Heart right ventricle (tissue), 16 donors: ENCODE data around the gene LOXL1. TPM values are rescaled to one million over a fixed set of nuclear protein-coding genes. Genes with fewer than 3 reads are reported as not detected.

Experiments
- ATAC-seq, 8 donors: fragments of 200-7000 bp; cut with Tn5 transposase; one replicate each; pipeline ENCODE4 v1.9.1; 2020; ENCODE audit warnings: mild to moderate bottlenecking in 8 of 8, moderate library complexity in 8 of 8, moderate number of reproducible peaks in 1 of 8
- DNase-seq, 2 donors: peaks; one replicate each; pipeline ENCODE4 v3.0.0-alpha.2; 2020
- H3K27ac ChIP-seq, 10 donors: fragments of 200-600 bp; sonication (generic) in 2 of 10; one replicate each; pipeline versions ENCODE4 v1.5.0 to v1.8.0; 2020 to 2022; ENCODE audit warnings: mild to moderate bottlenecking in 3 of 10
- H3K27me3 ChIP-seq, 7 donors: fragments of 200-600 bp; one replicate each; pipeline ENCODE4 v1.8.0; 2021 to 2022; ENCODE audit warnings: mild to moderate bottlenecking in 2 of 7
- H3K36me3 ChIP-seq, 9 donors: fragments of 200-600 bp; sonication (generic) in 1 of 9; one replicate each; pipeline versions ENCODE4 v1.5.0 to v1.8.0; 2020 to 2022; ENCODE audit warnings: mild to moderate bottlenecking in 2 of 9
- H3K4me1 ChIP-seq, 9 donors: fragments of 200-600 bp; sonication (generic) in 1 of 9; one replicate each; pipeline versions ENCODE4 v1.5.0 to v1.8.0; 2020 to 2022; ENCODE audit warnings: mild to moderate bottlenecking in 4 of 9
- H3K4me3 ChIP-seq, 10 donors: fragments of 200-600 bp; sonication (generic) in 2 of 10; one replicate each; pipeline versions ENCODE4 v1.5.0 to v1.8.0; 2020 to 2022; ENCODE audit warnings: mild to moderate bottlenecking in 7 of 10, moderate library complexity in 2 of 10
- H3K9me3 ChIP-seq, 11 donors: fragments of 200-600 bp in 10 of 11; sonication (generic) in 2 of 11; one replicate each; pipeline versions ENCODE4 v1.5.0 to v1.8.0; 2013 to 2022; ENCODE audit warnings: mild to moderate bottlenecking in 2 of 11, control low read depth in 1 of 11, moderate library complexity in 1 of 11
- CTCF ChIP-seq, 9 donors: fragments of 200-600 bp; sonication (generic) in 2 of 9; IDR thresholded peaks; one replicate each; pipeline versions ENCODE4 v1.5.0 to v1.8.0; 2021 to 2022; ENCODE audit warnings: antibody characterized with exemption in 9 of 9, mild to moderate bottlenecking in 5 of 9, moderate library complexity in 1 of 9
- WGBS, 2 donors: extraction: QIAGEN DNeasy Blood & Tissue Kit; methylation state at CpG; one replicate each; pipeline ENCODE4 v1.1.7; 2013; ENCODE audit warnings: inconsistent platforms in 1 of 2; 5-methylcytosine and 5-hydroxymethylcytosine counted together
- intact Hi-C, 10 donors: fragments of 100-400 bp; cut with DNase I; formaldehyde crosslinking; loops; one replicate each; pipeline versions ENCODE4 v1.11.1 to v1.14.2; 2022
- polyA plus RNA-seq, 2 donors: library from polyadenylated mRNA; stranded (reverse); fragments of 200-250 nt; gene quantifications; one replicate each; pipeline ENCODE4 v1.2.3, GENCODE V29; 2013
- total RNA-seq, 10 donors: library from RNA; stranded (reverse); fragmentation: NEBNext Ultra II Directional in 3 of 10; extraction: Animal tissue kit (Norgen Biotek cat#: 25700) in 3 of 10; gene quantifications; one replicate each; pipeline versions ENCODE4 v1.2.1 to v1.2.4, GENCODE V29; 2021 to 2023
- donor health status: Arrhythmogenic right ventricular cardiomyopathy.
- donor health status: ischemic (EF 13 %, LVEDD 7.1; RV severe dilation, severe dysfunction).
- donor health status: healthy with polysubstance abuse.
- donor health status: DM: no; HTN: yes; CAD: no.
- donor health status: DM: no; HTN: no; CAD: no.
- donor health status: ischemic (EF 25% LVEDD 6.9; RV normal size, moderate dysfunction).
- donor health status: ischemic (EF 25% LVEDD 5.7; RV mildly dilated, moderate dysfunction).
- donor health status: healthy.
- donor health status: DM: yes; HTN: yes; CAD: no.
- donor health status: Ischemic cardiomyopathy.
- donor health status: ischemic (EF 35%, LVEDD 5.7; RV mildly dilated, moderate dysfunction).
- donor health status: nonischemic (EF 11% LVEDD 7.7; RV severe dilation, severe dysfunction).
- donor health status: DM: yes; HTN: yes; CAD: no.
- donor health status: PGD.
- donor health status: ischemic (EF 29% LVEDD 5.4; RV normal size, mild dysfunction).
- donor health status: nonischemic (EF 23%, LVEDD 6.1; RV moderate dilation, normal function).

Gene LOXL1
- total and polyA plus RNA-seq, 12 donors: 11.2 to 66.6 (median 27.8) TPM

- no peak for TF ChIP-seq CTCF (IDR thresholded peaks at IDR 0.05)
These were observed 38.8 kb upstream of the LOXL1 start for GRCh38 chr15:73887481-73887880.

GRCh38 chr15:73888224-73889041, 37.8 kb upstream of the LOXL1 start:
- no peak for TF ChIP-seq CTCF (IDR thresholded peaks at IDR 0.05)
- WGBS, 2 donors: 74 to 75% methylated on average over 10 of the region's 10 CpGs
- intact Hi-C loops: no loop called here

More at GRCh38 chr15:73887481-73887880, 38.8 kb upstream of the LOXL1 start:
- no peak overlapping the region for H3K4me3 ChIP-seq
- 88 to 90% methylated on average over 7 of the region's 7 CpGs for WGBS, 2 donors
- H3K27ac ChIP-seq: no peak overlapping the region
- no peaks in the 10 kb centered on the region for H3K36me3 ChIP-seq
- H3K9me3 ChIP-seq: peaks cover 0 to 8% (median 0%) of the 10 kb centered on the region in 11 donors
- intact Hi-C loops: no loop called here
- no peak for ATAC-seq
- DNase-seq: no peak
- peaks cover 0 to 5% (median 0%) of the 10 kb centered on the region in 9 donors for H3K4me1 ChIP-seq
- H3K27me3 ChIP-seq: no peaks in the 10 kb centered on the region

GRCh38 chr15:73889053-73889761, 37.1 kb upstream of the LOXL1 start:
- ATAC-seq (no peak), DNase-seq (no peak)
- intact Hi-C loops: no loop called here
- whole genome bisulfite sequencing, 2 donors: 61 to 72% methylated on average over 6 of the region's 6 CpGs
- no peak overlapping the region for H3K27ac ChIP-seq
- H3K27me3 ChIP-seq: peaks cover 0 to 4% (median 0%) of the 10 kb centered on the region in 7 donors
- peaks cover 0 to 5% (median 0%) of the 10 kb centered on the region in 9 donors for H3K4me1 ChIP-seq
- no peaks in the 10 kb centered on the region for H3K36me3 ChIP-seq
- no peak for TF ChIP-seq CTCF (IDR thresholded peaks at IDR 0.05)
- H3K4me3 ChIP-seq: no peak overlapping the region
- peaks cover 0 to 8% (median 0%) of the 10 kb centered on the region in 11 donors for H3K9me3 ChIP-seq

More at GRCh38 chr15:73888224-73889041, 37.8 kb upstream of the LOXL1 start:
- H3K4me1 ChIP-seq: peaks cover 0 to 5% (median 0%) of the 10 kb centered on the region in 9 donors
- H3K9me3 ChIP-seq: peaks cover 0 to 8% (median 0%) of the 10 kb centered on the region in 11 donors
- H3K27me3 ChIP-seq: no peaks in the 10 kb centered on the region
- DNase-seq (no peak), ATAC-seq (no peak)
- H3K27ac ChIP-seq: no peak overlapping the region
- H3K4me3 ChIP-seq: no peak overlapping the region
- no peaks in the 10 kb centered on the region for H3K36me3 ChIP-seq

DNA sequence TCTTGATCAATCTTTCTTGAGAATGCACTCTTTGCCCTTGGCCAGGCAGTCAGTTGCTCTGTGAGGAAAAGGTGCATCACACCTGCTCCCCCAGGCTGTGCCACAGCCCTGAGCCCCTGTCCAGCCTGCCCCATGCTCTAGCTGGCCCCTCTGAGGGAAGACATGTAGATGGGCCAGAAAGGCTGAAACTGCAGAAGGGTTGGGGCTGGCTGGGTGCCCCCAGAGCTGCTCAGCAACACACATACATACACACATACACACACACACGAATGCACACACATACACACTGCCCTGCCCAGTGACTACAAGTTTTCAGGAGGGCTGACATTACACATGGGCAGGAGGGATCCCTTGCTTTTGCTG, 36.5 kb upstream of the LOXL1 start:
- H3K9me3 ChIP-seq: peaks cover 0 to 8% (median 0%) of the 10 kb centered on the region in 11 donors
- intact Hi-C loops: loop anchor here in 2 of 10 donors (10.0 kb wide), 1 partner anchor 75 kb away; no protein-coding TSS in a partner anchor
- no peaks in the 10 kb centered on the region for H3K36me3 ChIP-seq
- DNase-seq (no peak), ATAC-seq (no peak)
- H3K4me1 ChIP-seq: peaks cover 0 to 5% (median 0%) of the 10 kb centered on the region in 9 donors
- 67 to 76% methylated on average over 1 of the region's 1 CpG for WGBS, 2 donors
- H3K27me3 ChIP-seq: peaks cover 0 to 4% (median 0%) of the 10 kb centered on the region in 7 donors
- TF ChIP-seq CTCF (IDR thresholded peaks at IDR 0.05): no peak
- no peak overlapping the region for H3K27ac ChIP-seq
- no peak overlapping the region for H3K4me3 ChIP-seq
